Keratinocyte (primary cell): ENCODE data around the gene MAPK4. TPM values are rescaled to one million over a fixed set of nuclear protein-coding genes. Genes with fewer than 3 reads are reported as not detected.

Experiments used
- DNase-seq: peaks from one replicate; pipeline ENCODE4 v3.0.0-alpha.2; 2011; ENCODE audit warnings: low read depth, missing footprints, low spot score
- FAIRE-seq: peaks from 2 replicates; lab custom pipeline; 2011; peaks lifted over from hg19 to GRCh38; lab: Jason Lieb, UNC
- H2AFZ ChIP-seq: 2 replicates; pipeline ENCODE4 v1.6.0; 2012; ENCODE audit warnings: low read length, control low read depth, inconsistent platforms; ENCODE audit not compliant: control insufficient read depth
- H3K27ac ChIP-seq: 2 replicates; pipeline ENCODE4 v1.5.1; 2011; ENCODE audit warnings: low read length; ENCODE audit not compliant: control insufficient read depth, insufficient read depth
- H3K27me3 ChIP-seq: 3 replicates; pipeline ENCODE4 v1.6.0; 2011; ENCODE audit warnings: low read length; ENCODE audit not compliant: control insufficient read depth, insufficient read depth; ENCODE audit errors: extremely low read depth
- H3K36me3 ChIP-seq, 2 experiments: 2 replicates in 1 of 2; 3 replicates in 1 of 2; pipeline ENCODE4 v1.5.1; 2011; ENCODE audit warnings: low read length in 2 of 2, mild to moderate bottlenecking in 1 of 2; ENCODE audit not compliant: control insufficient read depth in 2 of 2, insufficient read depth in 2 of 2; ENCODE audit errors: extremely low read depth in 1 of 2
- H3K4me1 ChIP-seq: 3 replicates; pipeline ENCODE4 v1.5.1; 2011; ENCODE audit warnings: low read length; ENCODE audit not compliant: control insufficient read depth, insufficient read depth; ENCODE audit errors: extremely low read depth
- H3K4me2 ChIP-seq: 3 replicates; pipeline ENCODE4 v1.6.0; 2011; ENCODE audit warnings: low read depth, low read length; ENCODE audit not compliant: control insufficient read depth, insufficient read depth; ENCODE audit errors: extremely low read depth
- H3K4me3 ChIP-seq, 3 experiments: fragments of 200-600 bp in 1 of 3; sonication (generic) in 1 of 3; 2 replicates in 2 of 3; 3 replicates in 1 of 3; pipeline ENCODE4 v1.5.1; 2011 to 2016; ENCODE audit warnings: low read length in 3 of 3, mild to moderate bottlenecking in 3 of 3, control low read depth in 2 of 3, inconsistent platforms in 1 of 3, low read depth in 1 of 3, mixed read lengths in 1 of 3, mixed run types in 1 of 3, moderate library complexity in 1 of 3; ENCODE audit not compliant: control insufficient read depth in 2 of 3, insufficient read depth in 2 of 3; ENCODE audit errors: extremely low read depth in 1 of 3
- H3K79me2 ChIP-seq: 2 replicates; pipeline ENCODE4 v1.6.0; 2012; ENCODE audit warnings: low read length; ENCODE audit not compliant: control insufficient read depth, insufficient read depth
- H3K9ac ChIP-seq: 3 replicates; pipeline ENCODE4 v1.6.0; 2011; ENCODE audit warnings: low read length; ENCODE audit not compliant: control insufficient read depth, insufficient read depth; ENCODE audit errors: extremely low read depth
- H3K9me1 ChIP-seq: 3 replicates; pipeline ENCODE4 v1.6.0; 2011; ENCODE audit warnings: low read length; ENCODE audit not compliant: control insufficient read depth, insufficient read depth; ENCODE audit errors: extremely low read depth
- H3K9me3 ChIP-seq: 2 replicates; pipeline ENCODE4 v1.5.1; 2012; ENCODE audit warnings: low read depth, low read length; ENCODE audit not compliant: control insufficient read depth
- H4K20me1 ChIP-seq: 3 replicates; pipeline ENCODE4 v1.6.0; 2011; ENCODE audit warnings: low read length; ENCODE audit not compliant: control insufficient read depth, insufficient read depth; ENCODE audit errors: extremely low read depth
- EZH2 ChIP-seq: IDR thresholded peaks from one replicate; pipeline ENCODE4 v1.6.1; 2012; ENCODE audit warnings: inconsistent platforms, mild to moderate bottlenecking, low read length, moderate library complexity
- dilution Hi-C: fragments of 300-500 bp; cut with MboI; formaldehyde crosslinking; loops from one replicate; pipeline ENCODE4 v1.7.0; 2020; ENCODE audit warnings: low sequenced_read_pairs; ENCODE audit not compliant: extremely low pct_ligation_motif_present
- polyA plus RNA-seq, 5 experiments: library from polyadenylated mRNA; depleted of rRNA in 3 of 5; stranded (reverse) in 3 of 5; stranded (forward) in 1 of 5; unstranded in 1 of 5; fragments of >200 nt; gene quantifications; 1 replicate in 1 of 5; 2 replicates in 3 of 5; 3 replicates in 1 of 5; pipeline versions ENCODE4 v1.2.1 to v1.2.3, GENCODE V29; 2011 to 2012; ENCODE audit warnings: missing spikeins in 2 of 5, low read depth in 1 of 5, low replicate concordance in 1 of 5
- TF ChIP-seq, protein P1 (sequence below), 3 experiments: IDR thresholded peaks in 1 of 3; conservative IDR thresholded peaks in 1 of 3; optimal IDR thresholded peaks in 1 of 3; 2 replicates in 2 of 3; 3 replicates in 1 of 3; pipeline versions ENCODE3 to v1.5.1; 2011; ENCODE audit warnings: low read length in 3 of 3, mild to moderate bottlenecking in 3 of 3, moderate library complexity in 2 of 3, control low read depth in 1 of 3, inconsistent platforms in 1 of 3; ENCODE audit not compliant: insufficient read depth in 2 of 3; ENCODE audit errors: extremely low read depth in 1 of 3

Gene MAPK4
- polyA plus RNA-seq, 1 donor (not counting 4 experiments of a cell fraction or from before 2014, with no cell fraction given) = not detected

DNA sequence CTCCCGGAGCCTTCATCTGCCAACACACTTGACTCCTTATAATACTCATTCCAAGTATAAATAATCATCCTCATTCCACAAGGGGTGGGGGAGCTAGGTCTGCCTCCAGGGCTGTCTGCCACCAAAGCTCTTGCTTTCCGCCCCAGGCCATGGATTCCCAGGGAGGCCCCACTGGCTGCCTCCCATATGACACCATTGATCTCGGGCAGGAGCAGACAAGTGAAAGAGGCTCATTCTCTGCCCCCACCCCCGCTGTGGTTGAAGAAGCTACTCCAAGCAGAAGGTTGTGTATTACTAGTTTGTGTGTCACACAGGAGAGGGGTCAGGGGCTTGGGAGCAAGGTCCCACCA is 160.4 kb downstream of the MAPK4 start:
- no peak for FAIRE-seq
- Histone ChIP-seq H3K4me1 (peaks cover 9% of the 10 kb centered on the region), H3K9me1 (no peaks in the 10 kb centered on the region), H3K4me3 (no peak overlapping the region), H3K79me2 (no peaks in the 10 kb centered on the region), H3K9ac (no peak overlapping the region), H3K27me3 (no peaks in the 10 kb centered on the region), H3K27ac (no peak overlapping the region), H3K36me3 (no peaks in the 10 kb centered on the region), H4K20me1 (no peaks in the 10 kb centered on the region), H3K9me3 (no peaks in the 10 kb centered on the region), H2AFZ (no peak overlapping the region), H3K4me2 (no peak overlapping the region)
- DNase-seq = peak; percentile 76
- TF ChIP-seq, protein P1, sequence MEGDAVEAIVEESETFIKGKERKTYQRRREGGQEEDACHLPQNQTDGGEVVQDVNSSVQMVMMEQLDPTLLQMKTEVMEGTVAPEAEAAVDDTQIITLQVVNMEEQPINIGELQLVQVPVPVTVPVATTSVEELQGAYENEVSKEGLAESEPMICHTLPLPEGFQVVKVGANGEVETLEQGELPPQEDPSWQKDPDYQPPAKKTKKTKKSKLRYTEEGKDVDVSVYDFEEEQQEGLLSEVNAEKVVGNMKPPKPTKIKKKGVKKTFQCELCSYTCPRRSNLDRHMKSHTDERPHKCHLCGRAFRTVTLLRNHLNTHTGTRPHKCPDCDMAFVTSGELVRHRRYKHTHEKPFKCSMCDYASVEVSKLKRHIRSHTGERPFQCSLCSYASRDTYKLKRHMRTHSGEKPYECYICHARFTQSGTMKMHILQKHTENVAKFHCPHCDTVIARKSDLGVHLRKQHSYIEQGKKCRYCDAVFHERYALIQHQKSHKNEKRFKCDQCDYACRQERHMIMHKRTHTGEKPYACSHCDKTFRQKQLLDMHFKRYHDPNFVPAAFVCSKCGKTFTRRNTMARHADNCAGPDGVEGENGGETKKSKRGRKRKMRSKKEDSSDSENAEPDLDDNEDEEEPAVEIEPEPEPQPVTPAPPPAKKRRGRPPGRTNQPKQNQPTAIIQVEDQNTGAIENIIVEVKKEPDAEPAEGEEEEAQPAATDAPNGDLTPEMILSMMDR (optimal IDR thresholded peaks at IDR 0.05 in 1 of 3, IDR thresholded peaks at IDR 0.05 in 1 of 3, conservative IDR thresholded peaks at IDR 0.05 in 1 of 3; ENCODE audit: extremely low read depth in 1 of 3, insufficient read depth in 2 of 3, low read length in 3 of 3) = no peak
- TF ChIP-seq EZH2 = no peak
- dilution Hi-C loops = no loop called here

DNA sequence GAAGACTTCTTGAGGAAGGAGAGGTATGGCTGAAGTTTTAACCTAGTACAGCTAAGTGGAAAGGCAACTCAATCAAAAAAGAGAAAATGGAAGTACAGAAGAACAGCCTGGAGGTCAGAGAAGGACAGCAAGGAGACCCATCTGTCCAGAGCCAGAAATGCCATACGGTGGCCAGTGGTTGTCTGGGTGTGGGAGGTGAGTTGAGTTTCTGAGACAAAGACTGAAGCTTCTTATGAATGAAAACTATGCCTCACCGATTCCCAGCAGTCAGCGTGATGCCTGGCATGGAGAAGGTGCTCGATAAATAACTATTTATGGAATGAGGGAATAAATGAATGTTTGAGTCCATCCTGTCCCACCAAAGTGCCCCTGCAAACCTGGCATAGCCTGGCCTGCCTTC is 161.1 kb downstream of the MAPK4 start:
- peaks cover 9% of the 10 kb centered on the region for H3K4me1 ChIP-seq
- no peak overlapping the region for H3K4me3 ChIP-seq
- no peak overlapping the region for H2AFZ ChIP-seq
- dilution Hi-C loops = no loop called here
- no peaks in the 10 kb centered on the region for H3K9me3 ChIP-seq
- H3K36me3 ChIP-seq = no peaks in the 10 kb centered on the region
- DNase-seq (no peak), FAIRE-seq (no peak)
- no peak overlapping the region for H3K9ac ChIP-seq
- TF ChIP-seq, protein P1 (optimal IDR thresholded peaks at IDR 0.05 in 1 of 3, IDR thresholded peaks at IDR 0.05 in 1 of 3, conservative IDR thresholded peaks at IDR 0.05 in 1 of 3; ENCODE audit: extremely low read depth in 1 of 3, insufficient read depth in 2 of 3, low read length in 3 of 3) = no peak
- TF ChIP-seq EZH2 = no peak
- no peak overlapping the region for H3K4me2 ChIP-seq
- peaks cover 4% of the 10 kb centered on the region for H3K27me3 ChIP-seq
- H4K20me1 ChIP-seq = no peaks in the 10 kb centered on the region
- no peaks in the 10 kb centered on the region for H3K79me2 ChIP-seq
- no peak overlapping the region for H3K27ac ChIP-seq
- no peaks in the 10 kb centered on the region for H3K9me1 ChIP-seq
